HepG2 (cell line): ENCODE data around the gene RBM18. TPM values are rescaled to one million over a fixed set of nuclear protein-coding genes. Genes with fewer than 3 reads are reported as not detected.

ENCODE experiments used
- CREB1 ChIP-seq, 2 experiments: fragments of 450-650 bp in 1 of 2; IDR thresholded peaks; 2 replicates each; pipeline ENCODE4 v1.6.1; 2016 to 2017; ENCODE audit warnings: control low read depth in 1 of 2, mild to moderate bottlenecking in 1 of 2, missing compliant biosample characterization in 1 of 2, missing genetic modification characterization in 1 of 2
- DPF2 ChIP-seq: sonication (generic); formaldehyde crosslinking; IDR thresholded peaks from 2 replicates; pipeline ENCODE4 v1.4.0; 2020; ENCODE audit warnings: mild to moderate bottlenecking, low read depth, missing genetic modification reagents, borderline replicate concordance
- ELF1 ChIP-seq: sonication (generic); formaldehyde crosslinking; IDR thresholded peaks from 2 replicates; pipeline ENCODE4 v1.4.0; 2020; ENCODE audit warnings: missing genetic modification reagents
- GABPB1 ChIP-seq: IDR thresholded peaks from 2 replicates; pipeline ENCODE4 v1.6.1; 2016; ENCODE audit warnings: mild to moderate bottlenecking, missing genetic modification reagents, moderate library complexity, missing compliant biosample characterization
- HBP1 ChIP-seq: IDR thresholded peaks from 2 replicates; pipeline ENCODE4 v1.6.1; 2016; ENCODE audit warnings: low read depth, control low read depth
- HOXA5 ChIP-seq: sonication (generic); formaldehyde crosslinking; IDR thresholded peaks from 2 replicates; pipeline ENCODE4 v1.4.0; 2020; ENCODE audit warnings: missing genetic modification reagents
- ISX ChIP-seq: sonication (generic); formaldehyde crosslinking; conservative IDR thresholded peaks from 2 replicates; pipeline ENCODE4 v1.5.0; 2020; ENCODE audit warnings: missing genetic modification reagents
- MYNN ChIP-seq: sonication (generic); formaldehyde crosslinking; IDR thresholded peaks from 2 replicates; pipeline ENCODE4 v1.4.0; 2020; ENCODE audit warnings: mild to moderate bottlenecking, low read depth, missing genetic modification reagents
- NBN ChIP-seq: fragments of 450-650 bp; conservative IDR thresholded peaks from 2 replicates; pipeline ENCODE4 v1.6.1; 2017
- PHF5A ChIP-seq: IDR thresholded peaks from one replicate; pipeline ENCODE4 v1.6.1; 2018; ENCODE audit warnings: low read depth, missing genetic modification reagents; ENCODE audit not compliant: unreplicated experiment
- RBAK ChIP-seq: sonication (generic); formaldehyde crosslinking; IDR thresholded peaks from 2 replicates; pipeline ENCODE4 v1.5.1; 2020; ENCODE audit warnings: mild to moderate bottlenecking, missing genetic modification reagents
- SNRNP70 ChIP-seq: fragments of 200-400 bp; formaldehyde crosslinking; IDR thresholded peaks from 2 replicates; pipeline ENCODE4 v1.6.1; 2017; ENCODE audit warnings: mild to moderate bottlenecking, low read depth, low read length, moderate library complexity
- SOX13 ChIP-seq, 3 experiments: fragments of 450-650 bp in 1 of 3; sonication (generic) in 1 of 3; formaldehyde crosslinking in 1 of 3; IDR thresholded peaks in 2 of 3; conservative IDR thresholded peaks in 1 of 3; 2 replicates each; pipeline versions ENCODE4 v1.5.0 to v1.6.1; 2016 to 2020; ENCODE audit warnings: antibody characterized with exemption in 1 of 3, mild to moderate bottlenecking in 1 of 3, missing compliant biosample characterization in 1 of 3, missing genetic modification reagents in 1 of 3, moderate library complexity in 1 of 3
- TBX3 ChIP-seq: fragments of 450-650 bp; IDR thresholded peaks from 2 replicates; pipeline ENCODE4 v1.6.1; 2017; ENCODE audit warnings: antibody characterized with exemption, mild to moderate bottlenecking, inconsistent platforms, borderline replicate concordance
- ZBTB49 ChIP-seq: sonication (generic); formaldehyde crosslinking; IDR thresholded peaks from 2 replicates; pipeline ENCODE4 v1.4.0; 2020; ENCODE audit warnings: missing genetic modification reagents, borderline replicate concordance
- ZFP36L1 ChIP-seq: sonication (generic); formaldehyde crosslinking; IDR thresholded peaks from 2 replicates; pipeline ENCODE4 v1.8.0; 2022; ENCODE audit warnings: mild to moderate bottlenecking, missing genetic modification reagents, moderate library complexity
- ZNF33B ChIP-seq: sonication (generic); formaldehyde crosslinking; IDR thresholded peaks from 2 replicates; pipeline ENCODE4 v1.5.1; 2020; ENCODE audit warnings: mild to moderate bottlenecking, missing genetic modification reagents
- ZNF569 ChIP-seq: sonication (generic); formaldehyde crosslinking; IDR thresholded peaks from 2 replicates; pipeline ENCODE4 v1.5.0; 2020; ENCODE audit warnings: mild to moderate bottlenecking, missing genetic modification reagents, moderate library complexity, borderline replicate concordance
- ZNF574 ChIP-seq: sonication (generic); formaldehyde crosslinking; IDR thresholded peaks from 2 replicates; pipeline ENCODE4 v1.4.0; 2020; ENCODE audit warnings: missing genetic modification reagents
- polyA plus RNA-seq, 8 experiments: library from polyadenylated mRNA; depleted of rRNA in 3 of 8; stranded (reverse) in 7 of 8; unstranded in 1 of 8; fragments of >200 nt; fragmentation: Illumina TruSeq in 4 of 8; extraction: Trizol in 4 of 8; gene quantifications; 2 replicates each; pipeline versions ENCODE4 v1.2.1 to v1.2.3, GENCODE V29; 2011 to 2016; ENCODE audit warnings: low read depth in 4 of 8, missing spikeins in 1 of 8, mixed read lengths in 1 of 8; ENCODE audit not compliant: insufficient read depth in 1 of 8
- total RNA-seq, 5 experiments: library from RNA; depleted of rRNA; stranded (reverse); fragments of >200 nt; fragmentation: Illumina TruSeq; extraction: Trizol; gene quantifications; 2 replicates each; pipeline ENCODE4 v1.2.3, GENCODE V29; 2016; ENCODE audit warnings: low read depth in 1 of 5

RBM18 gene
- total and polyA plus RNA-seq, 2 of the 13 experiments (the other 11 are each of a cell fraction or from before 2014, with no cell fraction given), result 12.6 to 16.6 TPM

- TF ChIP-seq SOX13 (IDR thresholded peaks at IDR 0.05) (no peak), SOX13 (CRISPR knock-in tag; conservative IDR thresholded peaks at IDR 0.05 in 1 of 2, IDR thresholded peaks at IDR 0.05 in 1 of 2) (peak in 1 of 2 experiments; percentile 48; a peak in 1 of 4 replicates), DPF2 (peak; percentile 58; the same call in 1 of the 2 replicates), ZNF569 (CRISPR knock-in tag) (no peak), ZFP36L1 (CRISPR knock-in tag) (peak; percentile 31; the same call in 1 of the 2 replicates), RBAK (CRISPR knock-in tag) (no peak), ZNF33B (CRISPR knock-in tag) (peak; percentile 93), NBN (no peak), PHF5A (CRISPR knock-in tag) (peak; percentile 51), GABPB1 (peak; percentile 95), CREB1 (IDR thresholded peaks at IDR 0.05) (peak; percentile 100), CREB1 (CRISPR knock-in tag; IDR thresholded peaks at IDR 0.05) (peak; percentile 98), ELF1 (CRISPR knock-in tag) (peak; percentile 84), SNRNP70 (no peak), HOXA5 (CRISPR knock-in tag) (peak; percentile 90), ZNF574 (CRISPR knock-in tag) (peak; percentile 89), ZBTB49 (CRISPR knock-in tag) (no peak), ISX (no peak), TBX3 (no peak; the same call in 1 of the 2 replicates), HBP1 (CRISPR knock-in tag) (peak; percentile 86), MYNN (CRISPR knock-in tag) (no peak; the same call in 1 of the 2 replicates)
Observed at GRCh38 chr9:122264360-122265148, at the start of gene RBM18, which contains the start of gene MRRF (continued).
